Stomach (tissue), 4 donors: ENCODE data around the gene MCCC2.

Source experiments
- CTCF ChIP-seq, 7 experiments: fragments of 450-650 bp in 4 of 7; fragments of 200-600 bp in 3 of 7; sonication (generic) in 3 of 7; IDR thresholded peaks; one replicate each; pipeline ENCODE4 v1.5.1; 2016 to 2019; ENCODE audit warnings: antibody characterized with exemption in 7 of 7, control low read depth in 2 of 7, mild to moderate bottlenecking in 1 of 7
- EP300 ChIP-seq: sonication (generic); formaldehyde crosslinking; IDR thresholded peaks from one replicate; pipeline ENCODE4 v1.6.1; 2017; ENCODE audit warnings: antibody characterized with exemption
- POLR2A ChIP-seq, 4 donors: fragments of 450-650 bp; IDR thresholded peaks; one replicate each; pipeline ENCODE4 v1.6.1; 2016; ENCODE audit warnings: antibody characterized with exemption in 4 of 4, control low read depth in 2 of 4, mild to moderate bottlenecking in 1 of 4, moderate library complexity in 1 of 4
- POLR2AphosphoS5 ChIP-seq, 3 donors: sonication (generic); formaldehyde crosslinking; IDR thresholded peaks; one replicate each; pipeline ENCODE4 v1.6.1; 2016; ENCODE audit warnings: antibody characterized with exemption in 3 of 3

GRCh38 chr5:71615809-71616208 lies 28.7 kb downstream of the MCCC2 start:
- no peak for TF ChIP-seq CTCF (IDR thresholded peaks at IDR 0.05)
- TF ChIP-seq EP300, result no peak
- no peak for TF ChIP-seq POLR2A (IDR thresholded peaks at IDR 0.05)
- TF ChIP-seq POLR2AphosphoS5 (IDR thresholded peaks at IDR 0.05), result no peak
